Testis (tissue), 2 donors: ENCODE data around the gene CCT5.

Source experiments
- CTCF ChIP-seq, 3 experiments: fragments of 450-650 bp in 2 of 3; fragments of 200-600 bp in 1 of 3; sonication (generic) in 1 of 3; IDR thresholded peaks; one replicate each; pipeline ENCODE4 v1.5.1; 2016 to 2019; ENCODE audit warnings: antibody characterized with exemption in 3 of 3, mild to moderate bottlenecking in 2 of 3, moderate library complexity in 1 of 3
- POLR2A ChIP-seq: fragments of 450-650 bp; IDR thresholded peaks from one replicate; pipeline ENCODE4 v1.6.1; 2017; ENCODE audit warnings: antibody characterized with exemption, mild to moderate bottlenecking, moderate library complexity

- TF ChIP-seq CTCF (IDR thresholded peaks at IDR 0.05) (no peak), POLR2A (no peak)
Observed at GRCh38 chr5:10303699-10304170, 53.7 kb downstream of the CCT5 start.
